Suprapubic skin (tissue), 4 donors: ENCODE results near the gene FMNL1. TPM values are rescaled to one million over a fixed set of nuclear protein-coding genes. Genes with fewer than 3 reads are reported as not detected.

Source experiments
- DNase-seq, 2 donors: peaks; one replicate each; pipeline ENCODE4 v3.0.0-alpha.2; 2019; ENCODE audit warnings: low spot score in 2 of 2
- H3K27ac ChIP-seq: fragments of 200-600 bp; sonication (generic); one replicate; pipeline ENCODE4 v1.5.1; 2019
- H3K27me3 ChIP-seq: fragments of 200-600 bp; sonication (generic); one replicate; pipeline ENCODE4 v1.5.1; 2019
- H3K36me3 ChIP-seq: fragments of 200-600 bp; sonication (generic); one replicate; pipeline ENCODE4 v1.5.1; 2019
- H3K4me1 ChIP-seq: fragments of 200-600 bp; sonication (generic); one replicate; pipeline ENCODE4 v1.5.1; 2019
- H3K4me3 ChIP-seq: fragments of 200-600 bp; sonication (generic); one replicate; pipeline ENCODE4 v1.5.1; 2019; ENCODE audit warnings: mild to moderate bottlenecking
- H3K9me3 ChIP-seq: fragments of 200-600 bp; sonication (generic); one replicate; pipeline ENCODE4 v1.5.1; 2019
- CTCF ChIP-seq, 2 donors: fragments of 200-600 bp in 1 of 2; fragments of 450-650 bp in 1 of 2; sonication (generic) in 1 of 2; IDR thresholded peaks; one replicate each; pipeline ENCODE4 v1.5.1; 2016 to 2019; ENCODE audit warnings: antibody characterized with exemption in 2 of 2, mild to moderate bottlenecking in 1 of 2, moderate library complexity in 1 of 2
- EP300 ChIP-seq: sonication (generic); formaldehyde crosslinking; IDR thresholded peaks from one replicate; pipeline ENCODE4 v1.6.1; 2017; ENCODE audit warnings: antibody characterized with exemption
- POLR2A ChIP-seq, 2 donors: fragments of 450-650 bp; IDR thresholded peaks; one replicate each; pipeline ENCODE4 v1.6.1; 2017; ENCODE audit warnings: antibody characterized with exemption in 2 of 2, mild to moderate bottlenecking in 2 of 2, moderate library complexity in 2 of 2
- POLR2AphosphoS5 ChIP-seq, 3 donors: sonication (generic); formaldehyde crosslinking; IDR thresholded peaks; one replicate each; pipeline ENCODE4 v1.6.1; 2017; ENCODE audit warnings: antibody characterized with exemption in 3 of 3
- WGBS: methylation state at CpG from one replicate; pipeline ENCODE4 v1.1.5; 2018; 5-methylcytosine and 5-hydroxymethylcytosine counted together
- total RNA-seq, 4 donors: library from RNA; depleted of rRNA; stranded (reverse); fragments of >200 nt; gene quantifications; one replicate each; pipeline ENCODE4 v1.1.0, GENCODE V29; 2016

Gene FMNL1
- total RNA-seq, 4 donors from 2014 or later, result 5.9 to 14.6 (median 8.0) TPM

GRCh38 chr17:45220079-45220478, 1.6 kb upstream of the FMNL1 start:
- Histone ChIP-seq H3K36me3 (no peaks in the 10 kb centered on the region), H3K4me3 (no peak overlapping the region), H3K9me3 (no peaks in the 10 kb centered on the region), H3K27me3 (peaks cover 11% of the 10 kb centered on the region), H3K4me1 (peaks cover 53% of the 10 kb centered on the region), H3K27ac (no peak overlapping the region)
- no peak for TF ChIP-seq POLR2AphosphoS5 (IDR thresholded peaks at IDR 0.05)
- no peak for TF ChIP-seq POLR2A (IDR thresholded peaks at IDR 0.05)
- no peak for TF ChIP-seq CTCF (IDR thresholded peaks at IDR 0.05)
- no peak for TF ChIP-seq EP300
- no peak for DNase-seq
- 84% methylated on average over 3 of the region's 3 CpGs for WGBS

GRCh38 chr17:45222014-45222288, 266 bp downstream of the FMNL1 start:
- Histone ChIP-seq H3K4me1 (peaks cover 70% of the 10 kb centered on the region), H3K27me3 (peaks cover 11% of the 10 kb centered on the region), H3K36me3 (no peaks in the 10 kb centered on the region), H3K9me3 (no peaks in the 10 kb centered on the region), H3K27ac (peak overlapping the region; percentile 75), H3K4me3 (peak overlapping the region; percentile 81)
- 2% methylated on average over 9 of the region's 38 CpGs for WGBS
- DNase-seq, result no peak
- TF ChIP-seq POLR2A (IDR thresholded peaks at IDR 0.05) (no peak), EP300 (no peak), POLR2AphosphoS5 (IDR thresholded peaks at IDR 0.05) (no peak), CTCF (IDR thresholded peaks at IDR 0.05) (no peak)

- peaks cover 75% of the 10 kb centered on the region for H3K4me1 ChIP-seq
- H3K27me3 ChIP-seq, result peaks cover 11% of the 10 kb centered on the region
- H3K9me3 ChIP-seq, result no peaks in the 10 kb centered on the region
- WGBS, result 37% methylated on average over 8 of the region's 33 CpGs
- H3K36me3 ChIP-seq, result no peaks in the 10 kb centered on the region
- TF ChIP-seq CTCF (IDR thresholded peaks at IDR 0.05) (no peak), POLR2AphosphoS5 (IDR thresholded peaks at IDR 0.05) (no peak), POLR2A (IDR thresholded peaks at IDR 0.05) (no peak), EP300 (no peak)
- peak overlapping the region; percentile 75 for H3K27ac ChIP-seq
- no peak for DNase-seq
- peak overlapping the region; percentile 81 for H3K4me3 ChIP-seq
Observed at GRCh38 chr17:45222289-45222995, 757 bp downstream of the FMNL1 start.

GRCh38 chr17:45222996-45223538, 1.4 kb downstream of the FMNL1 start:
- peak overlapping the region; percentile 81 for H3K4me3 ChIP-seq
- no peaks in the 10 kb centered on the region for H3K9me3 ChIP-seq
- TF ChIP-seq EP300, result no peak
- TF ChIP-seq CTCF (IDR thresholded peaks at IDR 0.05), result no peak
- no peak for TF ChIP-seq POLR2AphosphoS5 (IDR thresholded peaks at IDR 0.05)
- no peak for TF ChIP-seq POLR2A (IDR thresholded peaks at IDR 0.05)
- no peak for DNase-seq
- peaks cover 11% of the 10 kb centered on the region for H3K27me3 ChIP-seq
- peaks cover 81% of the 10 kb centered on the region for H3K4me1 ChIP-seq
- H3K27ac ChIP-seq, result peak overlapping the region; percentile 75
- no peaks in the 10 kb centered on the region for H3K36me3 ChIP-seq
- WGBS, result 73% methylated on average over 3 of the region's 8 CpGs

GRCh38 chr17:45223539-45224528, 2.1 kb downstream of the FMNL1 start:
- peak overlapping the region; percentile 81 for H3K4me3 ChIP-seq
- no peaks in the 10 kb centered on the region for H3K36me3 ChIP-seq
- H3K27ac ChIP-seq, result peak overlapping the region; percentile 79
- TF ChIP-seq POLR2AphosphoS5 (IDR thresholded peaks at IDR 0.05) (no peak), EP300 (no peak), POLR2A (IDR thresholded peaks at IDR 0.05) (no peak), CTCF (IDR thresholded peaks at IDR 0.05) (no peak)
- H3K9me3 ChIP-seq, result no peaks in the 10 kb centered on the region
- no peak for DNase-seq
- WGBS, result 90% methylated on average over 9 of the region's 12 CpGs
- peaks cover 11% of the 10 kb centered on the region for H3K27me3 ChIP-seq
- H3K4me1 ChIP-seq, result peaks cover 85% of the 10 kb centered on the region
